Cardiac muscle cell (in vitro differentiated cells and primary cell): ENCODE data around the gene PDSS2. TPM values are rescaled to one million over a fixed set of nuclear protein-coding genes. Genes with fewer than 3 reads are reported as not detected.
"Not testable (repeated sequence)": the region's sequence is repeated elsewhere in the genome, so short reads cannot be mapped to it uniquely, and the experiment has no call there.

Experiments used
- DNase-seq, 2 donors: peaks; one replicate each; pipeline versions ENCODE4 v3.0.0 to v3.0.0-alpha.2; 2010 to 2017; ENCODE audit warnings: low read depth in 1 of 2, low spot score in 1 of 2
- H3K27ac ChIP-seq: fragments of 200-600 bp; sonication (generic); 2 replicates; pipeline ENCODE4 v1.5.1; 2016
- H3K27me3 ChIP-seq: fragments of 200-600 bp; sonication (generic); 2 replicates; pipeline ENCODE4 v1.6.0; 2016; ENCODE audit warnings: control low read depth
- H3K36me3 ChIP-seq: fragments of 200-600 bp; sonication (generic); 2 replicates; pipeline ENCODE4 v1.5.1; 2016; ENCODE audit warnings: control low read depth
- H3K4me1 ChIP-seq: fragments of 200-600 bp; sonication (generic); 2 replicates; pipeline ENCODE4 v1.8.1; 2017; ENCODE audit warnings: low read depth, mild to moderate bottlenecking, mixed run types
- H3K4me3 ChIP-seq: fragments of 200-600 bp; sonication (generic); 2 replicates; pipeline ENCODE4 v1.5.1; 2016; ENCODE audit warnings: mild to moderate bottlenecking
- H3K9me3 ChIP-seq: fragments of 200-600 bp; sonication (generic); 2 replicates; pipeline ENCODE4 v1.5.1; 2017; ENCODE audit warnings: low read depth, mild to moderate bottlenecking, control low read depth
- polyA plus RNA-seq: library from polyadenylated mRNA; unstranded; fragments of >200 nt; fragmentation: Nextera tagmentation; extraction: Ambion mirVana; gene quantifications from 2 replicates; pipeline ENCODE4 v1.2.1, GENCODE V29; 2016
- total RNA-seq: library from RNA; depleted of rRNA; stranded (reverse); fragments of >200 nt; gene quantifications from 2 replicates; pipeline ENCODE4 v1.2.3, GENCODE V29; 2016
- TF ChIP-seq, protein P1 (sequence below): IDR thresholded peaks from 2 replicates; pipeline ENCODE4 v1.5.1; 2012; ENCODE audit warnings: low read depth, mild to moderate bottlenecking, low read length

PDSS2 gene
- total and polyA plus RNA-seq, 2 experiments from 2014 or later, result 12.3 to 19.4 TPM

DNA sequence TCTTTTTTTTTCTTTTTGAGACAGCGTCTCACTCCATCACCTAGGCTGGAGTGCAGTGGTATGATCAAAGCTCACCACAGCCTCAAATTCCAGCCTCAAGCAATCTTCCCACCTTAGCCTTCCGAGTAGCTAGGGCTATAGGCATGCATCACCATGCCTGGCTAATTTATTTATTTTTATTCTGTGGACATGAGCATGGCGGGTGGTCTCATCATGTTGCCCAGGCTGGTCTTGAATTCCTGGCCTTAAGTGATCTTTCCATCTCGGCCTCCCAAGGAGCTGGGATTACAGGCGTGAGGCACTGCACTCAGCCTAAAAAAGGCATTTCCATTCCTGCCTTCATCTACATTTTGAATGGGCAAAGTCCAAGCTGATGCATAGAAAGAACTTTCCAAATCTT is 287.9 kb downstream of the PDSS2 start:
- Histone ChIP-seq H3K4me1 (no peaks in the 10 kb centered on the region), H3K27me3 (no peaks in the 10 kb centered on the region), H3K27ac (no peak overlapping the region), H3K4me3 (no peak overlapping the region), H3K9me3 (no peaks in the 10 kb centered on the region), H3K36me3 (no peaks in the 10 kb centered on the region)
- DNase-seq, result no peak
- TF ChIP-seq, protein P1, sequence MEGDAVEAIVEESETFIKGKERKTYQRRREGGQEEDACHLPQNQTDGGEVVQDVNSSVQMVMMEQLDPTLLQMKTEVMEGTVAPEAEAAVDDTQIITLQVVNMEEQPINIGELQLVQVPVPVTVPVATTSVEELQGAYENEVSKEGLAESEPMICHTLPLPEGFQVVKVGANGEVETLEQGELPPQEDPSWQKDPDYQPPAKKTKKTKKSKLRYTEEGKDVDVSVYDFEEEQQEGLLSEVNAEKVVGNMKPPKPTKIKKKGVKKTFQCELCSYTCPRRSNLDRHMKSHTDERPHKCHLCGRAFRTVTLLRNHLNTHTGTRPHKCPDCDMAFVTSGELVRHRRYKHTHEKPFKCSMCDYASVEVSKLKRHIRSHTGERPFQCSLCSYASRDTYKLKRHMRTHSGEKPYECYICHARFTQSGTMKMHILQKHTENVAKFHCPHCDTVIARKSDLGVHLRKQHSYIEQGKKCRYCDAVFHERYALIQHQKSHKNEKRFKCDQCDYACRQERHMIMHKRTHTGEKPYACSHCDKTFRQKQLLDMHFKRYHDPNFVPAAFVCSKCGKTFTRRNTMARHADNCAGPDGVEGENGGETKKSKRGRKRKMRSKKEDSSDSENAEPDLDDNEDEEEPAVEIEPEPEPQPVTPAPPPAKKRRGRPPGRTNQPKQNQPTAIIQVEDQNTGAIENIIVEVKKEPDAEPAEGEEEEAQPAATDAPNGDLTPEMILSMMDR, result no peak

DNA sequence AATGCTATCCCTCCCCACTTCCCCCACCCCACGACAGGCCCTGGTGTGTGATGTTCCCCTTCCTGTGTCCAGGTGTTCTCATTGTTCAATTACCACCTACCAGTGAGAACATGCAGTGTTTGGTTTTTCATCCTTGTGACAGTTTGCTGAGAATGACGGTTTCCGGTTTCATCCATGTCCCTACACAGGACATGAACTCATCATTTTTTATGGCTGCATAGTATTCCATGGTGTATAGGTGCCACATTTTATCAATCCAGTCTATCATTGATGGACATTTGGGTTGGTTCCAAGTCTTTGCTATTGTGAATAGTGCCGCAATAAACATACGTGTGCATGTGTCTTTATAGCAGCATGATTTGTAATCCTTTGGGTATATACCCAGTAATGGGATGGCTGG is 295.1 kb downstream of the PDSS2 start:
- H3K27ac ChIP-seq, H3K9me3 ChIP-seq, H3K36me3 ChIP-seq, H3K27me3 ChIP-seq, H3K4me1 ChIP-seq, DNase-seq, H3K4me3 ChIP-seq: not testable (repeated sequence)

DNA sequence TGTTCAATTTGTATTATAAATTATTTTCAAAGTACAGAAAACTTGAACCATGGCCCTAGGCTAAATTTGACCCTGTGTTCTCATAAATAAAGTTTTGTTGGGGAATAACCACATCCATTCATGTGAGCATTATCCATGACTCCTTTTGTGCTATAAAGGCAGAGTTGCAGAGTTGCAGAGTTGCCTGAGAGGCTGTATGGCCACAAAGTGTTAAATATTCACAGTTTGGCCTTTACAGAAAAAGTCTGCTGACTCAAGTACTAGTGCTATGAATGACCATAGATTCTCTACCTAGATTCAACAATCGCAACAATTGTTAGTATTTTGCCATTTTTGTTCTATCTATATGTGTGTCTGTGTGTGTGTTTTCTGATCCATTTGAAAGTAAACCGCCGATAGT is 297.8 kb downstream of the PDSS2 start:
- Histone ChIP-seq H3K36me3 (no peaks in the 10 kb centered on the region), H3K4me1 (no peaks in the 10 kb centered on the region), H3K27ac (no peak overlapping the region), H3K9me3 (no peaks in the 10 kb centered on the region), H3K27me3 (no peaks in the 10 kb centered on the region), H3K4me3 (no peak overlapping the region)
- TF ChIP-seq, protein P1, result no peak
- no peak for DNase-seq

DNA sequence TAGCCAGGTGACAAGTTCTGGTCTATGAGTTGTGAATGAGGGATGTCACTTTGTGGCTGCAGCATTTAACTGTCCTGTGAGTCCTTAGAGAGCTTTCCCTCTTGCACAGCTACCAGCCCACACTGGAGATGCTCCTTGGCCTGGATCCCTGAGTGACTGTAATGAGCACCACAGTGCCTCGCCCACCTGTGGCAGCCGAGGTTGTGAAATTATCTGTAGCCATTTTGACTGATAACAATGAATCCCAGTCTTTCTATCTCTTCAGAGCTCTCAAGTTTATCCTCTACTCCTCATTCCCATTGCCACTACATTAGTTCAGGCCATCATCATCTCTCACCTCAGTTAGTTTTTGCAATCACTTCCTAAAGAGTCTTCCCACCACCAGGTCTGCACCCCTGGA is 302.7 kb downstream of the PDSS2 start:
- no peak overlapping the region for H3K4me3 ChIP-seq
- H3K9me3 ChIP-seq, result no peaks in the 10 kb centered on the region
- TF ChIP-seq, protein P1, result no peak
- H3K27ac ChIP-seq, result no peak overlapping the region
- H3K27me3 ChIP-seq, result no peaks in the 10 kb centered on the region
- no peak for DNase-seq
- H3K36me3 ChIP-seq, result no peaks in the 10 kb centered on the region
- no peaks in the 10 kb centered on the region for H3K4me1 ChIP-seq

DNA sequence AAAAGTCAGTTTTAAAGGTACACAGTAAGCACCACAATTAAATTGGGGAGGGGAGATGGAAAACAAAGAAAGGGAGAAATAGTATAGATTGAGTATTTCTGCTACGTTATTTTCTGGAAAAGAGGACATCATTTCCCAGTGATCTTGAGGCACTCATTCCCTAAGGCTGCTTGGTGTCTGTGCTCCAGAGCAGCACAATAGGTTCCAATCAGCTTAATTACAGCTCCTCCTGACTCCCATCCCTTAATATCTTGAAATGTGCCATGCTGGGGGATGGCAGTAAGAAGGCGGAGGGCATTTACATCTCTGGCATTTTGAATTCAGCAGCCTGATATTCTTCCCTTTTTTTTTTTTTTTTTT is 304.6 kb downstream of the PDSS2 start:
- no peak for DNase-seq
- Histone ChIP-seq H3K9me3 (no peaks in the 10 kb centered on the region), H3K27me3 (no peaks in the 10 kb centered on the region), H3K27ac (no peak overlapping the region), H3K4me1 (no peaks in the 10 kb centered on the region), H3K36me3 (no peaks in the 10 kb centered on the region), H3K4me3 (no peak overlapping the region)
- TF ChIP-seq, protein P1, result no peak

DNA sequence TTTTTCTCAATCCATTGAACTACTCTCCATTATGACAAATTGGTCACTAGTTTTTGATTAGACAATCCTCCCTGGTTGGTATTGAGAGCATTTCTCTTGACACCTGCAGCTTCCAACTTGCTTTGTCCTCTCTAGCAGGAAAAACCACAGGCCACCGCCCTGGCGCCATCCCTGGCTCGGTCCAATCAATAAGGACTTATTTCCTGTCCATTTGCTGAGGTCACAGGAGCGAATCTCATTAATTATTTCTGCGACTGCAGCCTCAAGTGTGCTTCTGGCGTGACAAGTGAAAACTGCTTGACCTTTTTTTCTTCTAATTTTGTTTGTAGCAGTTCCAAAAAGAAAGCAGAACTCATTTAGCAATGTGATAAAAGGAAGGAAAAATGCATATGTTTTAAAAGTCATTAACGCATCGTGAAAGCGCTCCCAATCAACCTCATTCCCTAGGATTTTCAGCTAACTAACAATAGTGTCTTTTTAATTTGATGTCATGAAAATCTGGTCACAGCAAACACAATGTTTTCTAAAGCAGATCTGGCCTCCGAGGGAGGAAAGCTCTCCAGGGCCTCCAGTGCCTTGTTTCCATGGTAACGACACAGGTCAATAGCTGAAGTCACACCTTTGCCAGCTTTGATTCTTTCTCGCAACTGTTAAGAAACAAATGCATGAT is 305.1 kb downstream of the PDSS2 start:
- Histone ChIP-seq H3K27ac (no peak overlapping the region), H3K4me1 (no peaks in the 10 kb centered on the region), H3K4me3 (no peak overlapping the region), H3K36me3 (no peaks in the 10 kb centered on the region), H3K9me3 (no peaks in the 10 kb centered on the region), H3K27me3 (no peaks in the 10 kb centered on the region)
- no peak for DNase-seq
- TF ChIP-seq, protein P1, result no peak
